VCaP (cell line): Measurements from ENCODE around the gene CACNG1.

Experiments
- H3K27ac ChIP-seq: fragments of 450-650 bp; 2 replicates; pipeline ENCODE4 v1.5.1; 2017
- CTCF ChIP-seq: fragments of 450-650 bp; conservative IDR thresholded peaks from 2 replicates; pipeline ENCODE4 v1.5.1; 2017; ENCODE audit warnings: mild to moderate bottlenecking, moderate library complexity

Gene CACNG1

GRCh38 chr17:67047382-67047781 lies 3.0 kb downstream of the CACNG1 start:
- H3K27ac ChIP-seq: no peak overlapping the region

GRCh38 chr17:67049025-67049739 lies 4.8 kb downstream of the CACNG1 start:
- no peak for TF ChIP-seq CTCF

More at GRCh38 chr17:67047382-67047781, 3.0 kb downstream of the CACNG1 start:
- TF ChIP-seq CTCF: no peak

GRCh38 chr17:67050066-67050465 lies 5.7 kb downstream of the CACNG1 start:
- no peak for TF ChIP-seq CTCF
- H3K27ac ChIP-seq: no peak overlapping the region

More at GRCh38 chr17:67049025-67049739, 4.8 kb downstream of the CACNG1 start:
- no peak overlapping the region for H3K27ac ChIP-seq

GRCh38 chr17:67050471-67051154 lies 6.3 kb downstream of the CACNG1 start:
- TF ChIP-seq CTCF: no peak
- no peak overlapping the region for H3K27ac ChIP-seq

GRCh38 chr17:67051155-67051538 lies 6.8 kb downstream of the CACNG1 start:
- no peak overlapping the region for H3K27ac ChIP-seq
- TF ChIP-seq CTCF: no peak

GRCh38 chr17:67051837-67052236 lies 7.5 kb downstream of the CACNG1 start:
- H3K27ac ChIP-seq: no peak overlapping the region
- no peak for TF ChIP-seq CTCF

GRCh38 chr17:67052720-67053437 lies 8.5 kb downstream of the CACNG1 start:
- no peak overlapping the region for H3K27ac ChIP-seq
- TF ChIP-seq CTCF: no peak
